ENCODE measurements around the gene MRPL53. TPM values are rescaled to one million over a fixed set of nuclear protein-coding genes. Genes with fewer than 3 reads are reported as not detected.

MRPL53 gene
- total and polyA plus RNA-seq, 2 donors from 2014 or later, result 85.1 to 157 TPM

DNA sequence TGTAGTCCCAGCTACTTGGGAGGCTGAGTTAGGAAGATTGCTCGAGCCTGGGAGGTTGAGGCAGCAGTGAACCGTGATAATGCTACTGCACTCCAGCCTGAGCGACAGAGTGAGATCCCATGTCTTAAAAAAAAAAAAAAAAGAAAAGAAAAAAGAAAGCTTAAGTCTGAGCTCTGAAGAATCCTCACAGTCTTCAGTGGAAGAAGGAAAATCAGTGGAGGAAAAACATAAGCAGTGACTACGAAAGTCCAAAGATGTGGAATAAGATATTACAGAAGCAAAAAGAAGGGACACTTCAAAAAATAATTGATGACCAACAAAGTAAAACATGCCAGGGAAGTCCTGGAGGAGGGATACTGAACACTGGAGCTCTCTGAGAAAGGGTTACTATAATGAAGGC lies 37.8 kb upstream of the MRPL53 start:
- H3K4me1 ChIP-seq (ENCODE audit: control insufficient read depth in 2 of 3, insufficient read depth in 2 of 3, low read depth in 1 of 3, low read length in 3 of 3), result peaks cover 0 to 14% (median 12%) of the 10 kb centered on the region in 3 donors
- FAIRE-seq (no peak), DNase-seq (no peak)
- peaks cover 47% of the 10 kb centered on the region for H3K27me3 ChIP-seq (ENCODE audit: control insufficient read depth, insufficient read depth, low read length)
- H3K27ac ChIP-seq (ENCODE audit: low read depth in 2 of 2, low read length in 2 of 2), result no peak overlapping the region
- intact Hi-C loops (cut with DNase I), result no loop called here
- no peak overlapping the region for H3K4me3 ChIP-seq (ENCODE audit: low read length in 3 of 3)
- H3K9me3 ChIP-seq (ENCODE audit: control insufficient read depth in 2 of 3, insufficient read depth in 1 of 3, low read length in 3 of 3), result no peaks in the 10 kb centered on the region
- no peak overlapping the region for H3K9ac ChIP-seq (ENCODE audit: low read length in 3 of 3)
- H3K36me3 ChIP-seq (ENCODE audit: control insufficient read depth in 2 of 3, insufficient read depth in 3 of 3, low read length in 3 of 3), result peaks cover 2 to 8% (median 6%) of the 10 kb centered on the region in 3 donors
- TF ChIP-seq, protein P1, sequence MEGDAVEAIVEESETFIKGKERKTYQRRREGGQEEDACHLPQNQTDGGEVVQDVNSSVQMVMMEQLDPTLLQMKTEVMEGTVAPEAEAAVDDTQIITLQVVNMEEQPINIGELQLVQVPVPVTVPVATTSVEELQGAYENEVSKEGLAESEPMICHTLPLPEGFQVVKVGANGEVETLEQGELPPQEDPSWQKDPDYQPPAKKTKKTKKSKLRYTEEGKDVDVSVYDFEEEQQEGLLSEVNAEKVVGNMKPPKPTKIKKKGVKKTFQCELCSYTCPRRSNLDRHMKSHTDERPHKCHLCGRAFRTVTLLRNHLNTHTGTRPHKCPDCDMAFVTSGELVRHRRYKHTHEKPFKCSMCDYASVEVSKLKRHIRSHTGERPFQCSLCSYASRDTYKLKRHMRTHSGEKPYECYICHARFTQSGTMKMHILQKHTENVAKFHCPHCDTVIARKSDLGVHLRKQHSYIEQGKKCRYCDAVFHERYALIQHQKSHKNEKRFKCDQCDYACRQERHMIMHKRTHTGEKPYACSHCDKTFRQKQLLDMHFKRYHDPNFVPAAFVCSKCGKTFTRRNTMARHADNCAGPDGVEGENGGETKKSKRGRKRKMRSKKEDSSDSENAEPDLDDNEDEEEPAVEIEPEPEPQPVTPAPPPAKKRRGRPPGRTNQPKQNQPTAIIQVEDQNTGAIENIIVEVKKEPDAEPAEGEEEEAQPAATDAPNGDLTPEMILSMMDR (IDR thresholded peaks at IDR 0.05; ENCODE audit: borderline replicate concordance, extremely low read depth, insufficient read depth), result no peak

DNA sequence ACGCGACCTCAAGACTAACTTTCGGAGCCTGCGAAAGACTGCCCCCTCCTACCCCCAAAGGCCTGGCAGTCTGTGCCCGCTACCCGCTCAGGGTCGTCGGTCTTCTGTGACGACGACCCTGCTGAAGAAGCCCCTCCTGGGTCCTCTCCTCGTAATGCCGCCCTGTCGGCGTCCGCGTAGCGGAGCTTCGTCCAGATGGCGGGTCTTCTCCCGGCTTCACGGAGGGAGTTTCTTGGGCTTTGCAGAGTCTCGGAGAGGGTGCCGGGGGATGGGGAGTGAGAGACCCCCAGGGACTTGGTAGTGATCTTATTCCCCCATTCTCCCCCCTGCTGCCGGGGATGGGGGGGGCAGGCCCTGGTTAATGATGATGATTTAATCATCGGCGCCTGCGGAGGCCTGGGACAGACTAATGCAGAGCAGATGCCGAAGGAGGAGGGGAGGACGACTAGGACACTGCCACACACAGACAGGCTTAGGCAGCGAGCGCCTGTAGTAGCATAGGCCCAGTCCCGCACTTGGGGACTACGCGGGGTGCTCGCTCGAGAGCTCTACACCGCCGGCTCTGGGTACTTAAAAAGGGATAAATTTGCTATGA lies 35.5 kb upstream of the MRPL53 start:
- intact Hi-C loops (cut with DNase I), result no loop called here
- peaks cover 37% of the 10 kb centered on the region for H3K27me3 ChIP-seq (ENCODE audit: control insufficient read depth, insufficient read depth, low read length)
- TF ChIP-seq, protein P1 (IDR thresholded peaks at IDR 0.05; ENCODE audit: borderline replicate concordance, extremely low read depth, insufficient read depth), result no peak
- DNase-seq (peak in 2 of 5 donors; percentile 66 to 90), FAIRE-seq (no peak)
- peak overlapping the region; percentile 100 for H3K27ac ChIP-seq (ENCODE audit: low read depth in 2 of 2, low read length in 2 of 2)
- peaks cover 0 to 15% (median 12%) of the 10 kb centered on the region in 3 donors for H3K4me1 ChIP-seq (ENCODE audit: control insufficient read depth in 2 of 3, insufficient read depth in 2 of 3, low read depth in 1 of 3, low read length in 3 of 3)
- peak overlapping the region; percentile 38 to 97 (median 55) for H3K9ac ChIP-seq (ENCODE audit: low read length in 3 of 3)
- no peaks in the 10 kb centered on the region for H3K9me3 ChIP-seq (ENCODE audit: control insufficient read depth in 2 of 3, insufficient read depth in 1 of 3, low read length in 3 of 3)
- H3K36me3 ChIP-seq (ENCODE audit: control insufficient read depth in 2 of 3, insufficient read depth in 3 of 3, low read length in 3 of 3), result peaks cover 3 to 17% (median 8%) of the 10 kb centered on the region in 3 donors
- peak overlapping the region; percentile 77 to 98 (median 96) for H3K4me3 ChIP-seq (ENCODE audit: low read length in 3 of 3)

DNA sequence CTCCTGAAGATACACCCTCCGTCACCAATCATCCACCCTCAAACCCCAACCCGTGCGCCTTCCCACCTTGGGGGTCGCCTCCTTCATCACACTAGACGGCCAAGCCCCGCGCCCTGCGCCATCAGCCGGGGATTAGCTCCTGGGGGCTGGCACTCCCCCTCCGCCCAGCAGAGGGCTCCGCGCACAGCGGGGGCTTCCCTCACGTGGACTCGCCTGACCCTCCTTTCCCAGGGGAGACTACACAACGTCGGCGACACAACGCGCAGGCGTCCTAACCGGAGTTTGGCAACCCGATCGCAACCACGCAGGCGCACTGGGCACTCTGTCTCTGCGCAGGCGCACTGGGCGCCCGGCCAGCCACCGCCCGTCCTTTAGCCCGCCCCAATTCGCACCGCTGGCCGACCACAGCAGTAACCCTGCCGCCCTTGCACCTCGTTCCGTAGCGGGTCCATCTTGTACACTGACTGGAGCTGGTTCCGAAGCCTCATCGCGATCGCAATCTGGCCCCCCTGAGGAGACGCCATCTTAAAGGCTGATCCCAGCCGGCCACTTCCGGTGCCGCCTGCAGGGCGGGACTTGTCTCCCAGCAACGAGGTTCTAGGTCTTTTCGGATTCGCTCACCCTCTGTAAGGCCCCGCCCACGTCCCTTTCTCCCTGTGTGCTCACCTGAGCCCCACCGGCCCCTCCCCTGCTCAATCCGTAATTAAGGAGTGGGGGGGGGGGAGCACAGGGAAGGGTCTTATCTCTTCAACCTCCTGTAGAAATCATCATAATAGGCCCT lies 34.9 kb upstream of the MRPL53 start, which contains the start of gene PCGF1:
TSS of gene PCGF1 (minus strand) at position 551 of the 781 bp plus-strand sequence. CDS start at position 524, 27 bp downstream.
- DNase-seq, result peak; percentile 99 to 100 (median 100)
- H3K4me3 ChIP-seq (ENCODE audit: low read length in 3 of 3), result peak within 1 kb of the TSS; percentile 87 to 98 (median 96)
- H3K4me1 ChIP-seq (ENCODE audit: control insufficient read depth in 2 of 3, insufficient read depth in 2 of 3, low read depth in 1 of 3, low read length in 3 of 3), result peaks cover 0 to 19% (median 12%) of the 10 kb centered on the region in 3 donors
- TF ChIP-seq, protein P1 (IDR thresholded peaks at IDR 0.05; ENCODE audit: borderline replicate concordance, extremely low read depth, insufficient read depth), result peak; percentile 24
- FAIRE-seq, result no peak
- peak within 1 kb of the TSS; percentile 100 for H3K27ac ChIP-seq (ENCODE audit: low read depth in 2 of 2, low read length in 2 of 2)
- peaks cover 33% of the 10 kb centered on the region for H3K27me3 ChIP-seq (ENCODE audit: control insufficient read depth, insufficient read depth, low read length)
- peak within 1 kb of the TSS; percentile 90 to 99 (median 97) for H3K9ac ChIP-seq (ENCODE audit: low read length in 3 of 3)
- no peaks in the 10 kb centered on the region for H3K9me3 ChIP-seq (ENCODE audit: control insufficient read depth in 2 of 3, insufficient read depth in 1 of 3, low read length in 3 of 3)
- peaks cover 3 to 17% (median 8%) of the 10 kb centered on the region in 3 donors for H3K36me3 ChIP-seq (ENCODE audit: control insufficient read depth in 2 of 3, insufficient read depth in 3 of 3, low read length in 3 of 3)
- intact Hi-C loops (cut with DNase I), result no loop called here

Data from kidney (tissue), 14 donors.